Upper lobe of left lung (tissue), 4 donors: ENCODE measurements around the gene AGAP1.

Experiments used
- POLR2A ChIP-seq, 4 donors: fragments of 450-650 bp; IDR thresholded peaks; one replicate each; pipeline ENCODE4 v1.5.1; 2016 to 2017; ENCODE audit warnings: antibody characterized with exemption in 4 of 4, mild to moderate bottlenecking in 2 of 4
- POLR2AphosphoS5 ChIP-seq, 2 donors: sonication (generic); formaldehyde crosslinking; IDR thresholded peaks; one replicate each; pipeline ENCODE4 v1.5.1; 2017; ENCODE audit warnings: antibody characterized with exemption in 2 of 2
- TF ChIP-seq, protein P1 (sequence below), 6 experiments: fragments of 450-650 bp in 4 of 6; fragments of 200-600 bp in 2 of 6; sonication (generic) in 2 of 6; IDR thresholded peaks; one replicate each; pipeline ENCODE4 v1.5.1; 2016 to 2019; ENCODE audit warnings: antibody characterized with exemption in 6 of 6

- TF ChIP-seq, protein P1, sequence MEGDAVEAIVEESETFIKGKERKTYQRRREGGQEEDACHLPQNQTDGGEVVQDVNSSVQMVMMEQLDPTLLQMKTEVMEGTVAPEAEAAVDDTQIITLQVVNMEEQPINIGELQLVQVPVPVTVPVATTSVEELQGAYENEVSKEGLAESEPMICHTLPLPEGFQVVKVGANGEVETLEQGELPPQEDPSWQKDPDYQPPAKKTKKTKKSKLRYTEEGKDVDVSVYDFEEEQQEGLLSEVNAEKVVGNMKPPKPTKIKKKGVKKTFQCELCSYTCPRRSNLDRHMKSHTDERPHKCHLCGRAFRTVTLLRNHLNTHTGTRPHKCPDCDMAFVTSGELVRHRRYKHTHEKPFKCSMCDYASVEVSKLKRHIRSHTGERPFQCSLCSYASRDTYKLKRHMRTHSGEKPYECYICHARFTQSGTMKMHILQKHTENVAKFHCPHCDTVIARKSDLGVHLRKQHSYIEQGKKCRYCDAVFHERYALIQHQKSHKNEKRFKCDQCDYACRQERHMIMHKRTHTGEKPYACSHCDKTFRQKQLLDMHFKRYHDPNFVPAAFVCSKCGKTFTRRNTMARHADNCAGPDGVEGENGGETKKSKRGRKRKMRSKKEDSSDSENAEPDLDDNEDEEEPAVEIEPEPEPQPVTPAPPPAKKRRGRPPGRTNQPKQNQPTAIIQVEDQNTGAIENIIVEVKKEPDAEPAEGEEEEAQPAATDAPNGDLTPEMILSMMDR (IDR thresholded peaks at IDR 0.05), result no peak
- TF ChIP-seq POLR2A (IDR thresholded peaks at IDR 0.05), result no peak
- no peak for TF ChIP-seq POLR2AphosphoS5 (IDR thresholded peaks at IDR 0.05)
Observed at GRCh38 chr2:235694721-235695601, 201.1 kb downstream of the AGAP1 start.
